ENCODE data around the gene ARL14EP.

The ARL14EP gene

DNA sequence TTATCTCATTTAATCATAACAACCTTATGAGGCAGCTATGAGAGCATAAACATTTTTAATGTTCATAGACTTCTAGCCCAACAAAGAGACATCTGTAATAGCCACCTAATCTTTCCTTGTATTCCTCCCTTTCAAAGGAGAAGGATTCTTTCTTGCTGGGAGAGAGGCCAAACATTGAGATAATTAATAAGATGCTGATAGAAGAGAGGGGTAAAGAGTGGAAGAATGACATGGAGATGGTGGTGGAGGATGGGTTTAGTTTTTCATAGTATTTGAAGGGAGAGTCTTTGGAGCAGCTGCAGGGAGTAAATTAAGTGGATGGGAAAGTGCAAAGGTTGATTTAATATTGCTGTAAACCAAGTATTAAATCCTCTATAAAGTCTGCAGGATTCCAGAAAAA is 57.9 kb downstream of the ARL14EP start:
- H3K4me3 ChIP-seq (ENCODE audit: low read depth, low read length), result no peak overlapping the region
- TF ChIP-seq, protein P1, sequence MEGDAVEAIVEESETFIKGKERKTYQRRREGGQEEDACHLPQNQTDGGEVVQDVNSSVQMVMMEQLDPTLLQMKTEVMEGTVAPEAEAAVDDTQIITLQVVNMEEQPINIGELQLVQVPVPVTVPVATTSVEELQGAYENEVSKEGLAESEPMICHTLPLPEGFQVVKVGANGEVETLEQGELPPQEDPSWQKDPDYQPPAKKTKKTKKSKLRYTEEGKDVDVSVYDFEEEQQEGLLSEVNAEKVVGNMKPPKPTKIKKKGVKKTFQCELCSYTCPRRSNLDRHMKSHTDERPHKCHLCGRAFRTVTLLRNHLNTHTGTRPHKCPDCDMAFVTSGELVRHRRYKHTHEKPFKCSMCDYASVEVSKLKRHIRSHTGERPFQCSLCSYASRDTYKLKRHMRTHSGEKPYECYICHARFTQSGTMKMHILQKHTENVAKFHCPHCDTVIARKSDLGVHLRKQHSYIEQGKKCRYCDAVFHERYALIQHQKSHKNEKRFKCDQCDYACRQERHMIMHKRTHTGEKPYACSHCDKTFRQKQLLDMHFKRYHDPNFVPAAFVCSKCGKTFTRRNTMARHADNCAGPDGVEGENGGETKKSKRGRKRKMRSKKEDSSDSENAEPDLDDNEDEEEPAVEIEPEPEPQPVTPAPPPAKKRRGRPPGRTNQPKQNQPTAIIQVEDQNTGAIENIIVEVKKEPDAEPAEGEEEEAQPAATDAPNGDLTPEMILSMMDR (IDR thresholded peaks at IDR 0.05; ENCODE audit: low read depth, low read length, missing control alignments), result no peak
- no peak for DNase-seq (ENCODE audit: low read depth)
- in situ Hi-C loops (cut with HindIII; ENCODE audit: low sequenced_read_pairs), result no loop called here

DNA sequence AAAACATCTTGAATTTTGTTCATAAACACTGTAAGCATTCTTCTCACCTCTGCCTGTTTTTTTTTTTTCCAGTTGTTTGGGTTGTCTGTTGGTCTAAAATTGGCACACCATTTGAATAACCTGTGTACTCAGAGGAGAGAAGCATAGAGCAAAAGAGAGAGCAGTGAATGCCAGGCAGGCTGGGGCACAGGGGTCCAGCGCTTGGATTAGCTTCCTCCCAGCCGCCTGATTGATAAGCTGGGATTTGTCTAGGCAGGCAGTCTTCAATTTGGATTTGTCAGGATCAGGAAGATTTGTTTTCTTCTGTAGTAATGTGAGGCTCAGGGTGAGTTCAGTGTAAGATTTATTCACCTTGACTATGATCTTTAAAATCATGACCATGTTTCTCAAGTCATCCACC is 59.0 kb downstream of the ARL14EP start:
- DNase-seq (ENCODE audit: low read depth), result no peak
- TF ChIP-seq, protein P1 (IDR thresholded peaks at IDR 0.05; ENCODE audit: low read depth, low read length, missing control alignments), result no peak
- no peak overlapping the region for H3K4me3 ChIP-seq (ENCODE audit: low read depth, low read length)
- in situ Hi-C loops (cut with HindIII; ENCODE audit: low sequenced_read_pairs), result no loop called here

Measured in astrocyte of the cerebellum (primary cell).